Activated naive CD8-positive, alpha-beta T cell treated with anti-CD3 and anti-CD28 coated beads, Interleukin-2, amount 50 U/mL, for 24 hours (primary cell): ENCODE data around the gene VSTM4.

ENCODE experiments used
- ATAC-seq: fragments of 150-1000 bp; cut with Tn5 transposase; one replicate; pipeline ENCODE4 v1.10.0; 2021
- DNase-seq: peaks from one replicate; pipeline ENCODE4 v3.0.0; 2021
- H3K27ac Mint-ChIP-seq: one replicate; pipeline ENCODE4 v1.8.0; 2021; ENCODE audit warnings: mild to moderate bottlenecking, mixed read lengths
- H3K27me3 Mint-ChIP-seq: one replicate; pipeline ENCODE4 v1.8.0; 2021; ENCODE audit warnings: mixed read lengths
- H3K36me3 Mint-ChIP-seq: one replicate; pipeline ENCODE4 v1.8.0; 2021; ENCODE audit warnings: low read depth, mixed read lengths
- H3K4me1 Mint-ChIP-seq: one replicate; pipeline ENCODE4 v1.8.0; 2021; ENCODE audit warnings: mixed read lengths
- H3K4me3 Mint-ChIP-seq: one replicate; pipeline ENCODE4 v1.8.0; 2021; ENCODE audit warnings: mild to moderate bottlenecking, moderate library complexity, mixed read lengths
- H3K9me3 Mint-ChIP-seq: one replicate; pipeline ENCODE4 v1.8.0; 2021; ENCODE audit warnings: mixed read lengths

VSTM4 gene

GRCh38 chr10:48973065-48973464 is 142.3 kb downstream of the VSTM4 start:
- ATAC-seq (no peak), DNase-seq (no peak)
- H3K4me1 Mint-ChIP-seq, result no peaks in the 10 kb centered on the region
- no peak overlapping the region for H3K27ac Mint-ChIP-seq
- no peaks in the 10 kb centered on the region for H3K27me3 Mint-ChIP-seq
- no peak overlapping the region for H3K4me3 Mint-ChIP-seq
- H3K36me3 Mint-ChIP-seq, result no peaks in the 10 kb centered on the region
- no peaks in the 10 kb centered on the region for H3K9me3 Mint-ChIP-seq

- no peak overlapping the region for H3K27ac Mint-ChIP-seq
- H3K4me3 Mint-ChIP-seq, result no peak overlapping the region
- no peaks in the 10 kb centered on the region for H3K4me1 Mint-ChIP-seq
- H3K27me3 Mint-ChIP-seq, result no peaks in the 10 kb centered on the region
- no peaks in the 10 kb centered on the region for H3K9me3 Mint-ChIP-seq
- peaks cover 2% of the 10 kb centered on the region for H3K36me3 Mint-ChIP-seq
- ATAC-seq (no peak), DNase-seq (no peak)
These were observed 144.7 kb downstream of the VSTM4 start for GRCh38 chr10:48970654-48971053.

GRCh38 chr10:48970046-48970445 is 145.3 kb downstream of the VSTM4 start:
- Mint-ChIP-seq H3K4me3 (no peak overlapping the region), H3K4me1 (no peaks in the 10 kb centered on the region), H3K27me3 (no peaks in the 10 kb centered on the region), H3K9me3 (no peaks in the 10 kb centered on the region), H3K36me3 (peaks cover 2% of the 10 kb centered on the region), H3K27ac (no peak overlapping the region)
- no peak for ATAC-seq
- DNase-seq, result no peak

DNA sequence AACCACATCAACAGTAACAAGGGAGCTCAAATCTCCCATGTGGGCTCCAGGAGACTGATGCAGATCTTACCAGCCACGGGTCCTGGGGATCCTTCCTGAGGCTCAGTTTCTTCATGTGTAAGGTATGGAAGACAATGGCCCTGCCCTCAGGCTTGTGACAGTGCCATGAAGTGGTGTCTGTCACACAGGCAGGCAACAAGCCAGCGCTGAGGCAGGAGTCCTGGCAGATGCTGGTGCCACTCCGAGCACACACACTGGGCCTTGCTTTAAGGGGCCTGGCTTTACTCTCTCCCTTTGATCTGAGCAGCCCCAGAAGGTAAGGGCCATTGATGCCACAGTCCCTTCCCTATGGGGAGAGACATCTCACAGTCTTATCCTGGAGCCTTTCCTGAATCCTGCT is 147.3 kb downstream of the VSTM4 start:
- Mint-ChIP-seq H3K36me3 (peaks cover 2% of the 10 kb centered on the region), H3K27me3 (no peaks in the 10 kb centered on the region), H3K4me3 (no peak overlapping the region), H3K9me3 (no peaks in the 10 kb centered on the region), H3K4me1 (no peaks in the 10 kb centered on the region), H3K27ac (no peak overlapping the region)
- ATAC-seq (no peak), DNase-seq (no peak)

GRCh38 chr10:48965460-48965859 is 149.9 kb downstream of the VSTM4 start:
- no peak for ATAC-seq
- no peak overlapping the region for H3K4me3 Mint-ChIP-seq
- H3K4me1 Mint-ChIP-seq, result no peaks in the 10 kb centered on the region
- H3K36me3 Mint-ChIP-seq, result peaks cover 2% of the 10 kb centered on the region
- H3K9me3 Mint-ChIP-seq, result no peaks in the 10 kb centered on the region
- H3K27me3 Mint-ChIP-seq, result no peaks in the 10 kb centered on the region
- no peak overlapping the region for H3K27ac Mint-ChIP-seq
- DNase-seq, result no peak
